Suppressor macrophage (primary cell): Measurements from ENCODE around the gene DNLZ.
A peak's percentile ranks its signal among the peaks of the same experiment; 100 is the strongest.
"Not testable (repeated sequence)": the region's sequence is repeated elsewhere in the genome, so short reads cannot be mapped to it uniquely, and the experiment has no call there.

Experiments used
- DNase-seq, 4 experiments: peaks; one replicate each; pipeline ENCODE4 v3.0.0-alpha.2; 2020 to 2022
- total RNA-seq, 17 experiments: gene quantifications; one replicate each; lab custom pipeline; 2026; ENCODE audit warnings: mixed read lengths in 6 of 17, inconsistent platforms in 3 of 17; lab: John Stamatoyannopoulos, UW

DNLZ gene
- total RNA-seq: 0.08 to 3.0 (median 0.44) reads per million in 17 experiments

DNA sequence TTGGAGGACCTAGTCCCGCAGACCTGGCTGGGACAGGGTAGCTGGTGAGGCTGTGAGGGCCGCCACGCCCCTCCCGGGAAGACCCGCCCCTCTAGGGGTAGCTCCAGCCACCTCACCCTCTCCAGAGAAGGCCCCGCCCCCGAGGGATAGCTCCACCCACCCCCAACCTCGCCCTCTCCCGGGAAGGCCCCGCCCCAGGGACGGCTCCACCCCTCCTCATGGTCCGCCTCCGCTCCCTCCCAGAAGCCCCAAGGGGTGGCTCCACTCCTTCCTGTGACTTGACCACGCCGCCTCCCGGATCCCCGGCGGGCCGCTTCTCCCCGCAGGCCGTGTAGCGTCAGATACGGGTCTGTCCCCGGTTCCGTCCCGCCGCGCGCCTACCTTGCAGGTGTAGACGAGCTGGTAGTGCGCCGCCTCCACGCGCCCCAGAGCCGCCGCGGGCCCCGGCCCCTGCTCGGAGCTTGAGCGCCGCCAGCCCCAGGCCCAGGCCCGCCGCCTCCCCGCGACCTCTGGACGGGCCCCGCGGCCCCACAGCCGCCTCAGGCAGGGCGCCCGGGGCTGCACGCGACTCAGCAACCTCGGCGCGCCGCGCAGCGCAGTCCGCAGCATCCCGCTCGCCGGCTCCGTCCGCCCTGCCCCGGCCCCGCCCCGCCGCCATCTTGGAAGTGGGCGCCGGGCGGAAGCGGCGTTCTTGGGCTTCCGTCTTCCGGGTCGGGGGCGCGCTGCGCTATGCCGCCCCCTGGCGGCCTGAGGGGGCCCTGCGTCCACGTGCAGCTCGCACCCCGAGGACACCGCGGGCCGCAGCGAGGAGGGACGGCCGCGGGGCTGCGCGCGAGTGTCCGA is at the start of gene DNLZ:
TSS of gene DNLZ (minus strand) at position 639 of the 843 bp plus-strand sequence. CDS start at position 609, 30 bp downstream.
- DNase-seq: peak; percentile 96 to 99 (median 98)

GRCh38 chr9:136412962-136413361 is 49.4 kb upstream of the DNLZ start:
- DNase-seq: no peak

DNA sequence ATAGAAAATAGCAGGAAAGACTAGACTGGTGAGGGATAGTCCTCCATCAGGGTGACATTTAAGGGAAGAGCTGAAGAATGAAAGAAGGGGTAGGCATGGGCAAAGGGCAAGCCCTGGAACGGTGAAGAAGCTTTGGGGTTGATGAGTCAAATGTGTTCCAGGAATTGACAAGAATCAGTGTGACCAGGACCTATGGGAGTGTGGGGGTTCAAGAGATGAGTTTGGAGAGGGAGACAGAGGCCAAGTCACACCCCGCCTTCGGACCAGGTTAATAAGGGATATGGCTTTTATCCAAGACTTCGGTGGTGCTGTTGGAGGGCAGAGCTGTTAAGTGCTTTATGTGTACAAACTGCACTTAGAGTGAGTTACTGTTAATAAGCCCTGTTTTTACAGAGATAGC is 47.8 kb upstream of the DNLZ start:
- no peak for DNase-seq

GRCh38 chr9:136410500-136411287 is 47.1 kb upstream of the DNLZ start, which contains the start of the genes ENTR1 and PMPCA:
TSS of gene ENTR1 (minus strand) at chr9:136410614. CDS start at chr9:136410397, 217 bp downstream.
TSS of gene PMPCA (plus strand) at chr9:136410658. CDS start at chr9:136410669, 11 bp downstream.
- peak; percentile 97 to 98 (median 98) for DNase-seq

DNA sequence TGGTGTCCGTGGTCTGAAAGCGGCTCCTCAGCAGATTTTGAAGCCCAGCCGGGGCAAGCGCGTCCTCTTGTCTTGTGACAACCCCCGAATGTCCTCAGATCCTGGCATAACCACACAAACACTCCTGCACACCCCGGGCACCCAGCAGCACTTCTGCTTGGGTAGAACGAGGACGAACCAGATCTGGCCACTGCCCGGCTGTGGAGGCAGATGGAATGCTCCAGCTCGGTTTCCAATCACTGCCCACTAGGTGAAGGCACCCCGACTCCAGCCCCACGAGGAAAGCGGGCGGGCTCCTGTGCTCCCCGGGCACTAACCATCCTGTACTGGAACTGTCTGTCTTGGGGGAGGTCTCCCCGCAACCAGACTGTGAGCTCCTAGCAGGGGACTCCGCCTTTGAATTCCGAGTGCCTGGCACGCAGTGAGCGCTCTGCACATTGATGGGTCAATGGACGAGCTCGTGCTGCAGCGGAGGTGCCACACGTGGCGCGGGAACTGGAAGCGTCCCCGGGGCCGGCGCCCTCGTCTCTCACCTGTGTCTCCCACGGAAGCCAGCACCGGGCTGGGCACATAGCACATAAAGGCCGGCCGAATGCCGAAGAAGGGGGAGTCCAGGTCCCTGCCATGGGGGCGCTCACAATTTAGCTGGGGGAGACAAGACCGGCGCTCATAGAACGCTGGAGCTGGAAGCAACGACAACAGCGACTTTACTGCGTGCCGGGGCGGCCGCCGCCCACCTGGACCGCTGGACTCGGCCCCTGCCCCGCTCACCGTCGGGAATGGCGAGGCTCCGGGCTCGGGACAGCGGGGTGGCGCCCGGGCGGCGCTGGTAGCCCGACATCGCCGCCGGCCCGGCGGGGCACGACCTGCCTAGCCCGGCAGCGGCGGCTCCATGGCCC is 46.3 kb upstream of the DNLZ start:
- peak; percentile 69 to 89 (median 82) for DNase-seq

DNA sequence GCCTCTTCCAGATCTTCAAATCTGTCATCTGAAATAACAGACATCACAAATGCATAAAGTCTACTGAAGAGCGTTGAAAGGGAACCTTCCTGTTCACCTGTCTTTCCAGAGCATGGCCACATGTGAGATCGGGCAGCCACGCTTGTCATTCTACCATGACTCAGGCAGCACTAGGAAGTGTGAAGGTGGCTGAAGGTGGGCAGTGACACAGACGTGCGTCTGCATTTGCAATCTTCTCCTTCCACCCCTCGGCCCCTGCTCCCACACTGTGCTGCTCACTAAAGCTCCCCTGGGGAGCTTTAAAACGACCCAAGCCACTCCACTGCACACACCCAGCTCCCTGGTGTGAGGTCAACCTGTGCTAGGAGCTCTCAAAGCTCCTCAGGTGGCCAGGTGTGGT is 44.4 kb upstream of the DNLZ start:
- DNase-seq: no peak

DNA sequence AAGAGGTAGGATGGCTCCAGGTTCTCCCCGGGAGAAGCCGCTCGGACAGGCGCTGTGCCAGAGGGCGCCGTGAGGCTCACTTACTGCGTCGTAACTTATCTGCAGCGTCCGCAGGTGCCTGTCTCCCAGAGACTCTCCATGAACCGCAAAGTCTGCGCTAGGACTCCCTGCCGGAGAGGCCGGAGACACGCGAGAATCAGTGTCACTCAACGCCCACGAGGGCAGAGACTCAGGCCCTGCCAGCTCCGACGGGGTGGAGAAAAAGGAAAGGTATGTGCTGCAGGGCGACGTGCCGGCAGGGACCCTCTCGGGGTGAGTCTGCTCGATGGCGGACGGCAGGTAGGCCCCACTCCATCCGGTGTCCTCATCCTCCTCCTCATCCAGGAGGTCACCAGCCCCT is 43.5 kb upstream of the DNLZ start:
- DNase-seq: not testable (repeated sequence)

DNA sequence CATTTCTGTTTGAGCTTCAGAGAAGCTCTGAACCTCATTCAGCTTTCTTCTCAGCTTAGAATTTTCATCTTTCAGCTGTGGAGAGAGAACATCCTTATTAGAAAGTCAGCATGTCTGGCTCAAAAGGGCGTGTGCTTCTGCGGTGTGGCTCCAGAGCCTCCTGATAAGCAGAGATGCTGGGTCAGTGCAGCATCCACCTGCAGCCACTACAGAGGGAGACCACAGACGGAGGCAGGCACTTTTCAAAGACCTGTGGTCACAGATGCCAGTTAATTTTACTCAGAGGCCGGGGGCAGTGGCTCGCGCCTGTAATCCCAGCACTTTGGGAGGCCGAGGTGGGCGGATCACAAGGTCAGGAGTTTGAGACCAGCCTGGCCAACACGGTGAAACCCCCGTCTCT is 42.4 kb upstream of the DNLZ start:
- DNase-seq: not testable (repeated sequence)

- DNase-seq: no peak
Observed at GRCh38 chr9:136405481-136405880, 41.9 kb upstream of the DNLZ start.

- DNase-seq: no peak
Observed at GRCh38 chr9:136404801-136405136, 41.2 kb upstream of the DNLZ start.

GRCh38 chr9:136403915-136404800 is 40.6 kb upstream of the DNLZ start:
- DNase-seq: no peak

- no peak for DNase-seq
Observed at GRCh38 chr9:136403538-136403914, 40.0 kb upstream of the DNLZ start.

- DNase-seq: no peak
Observed at GRCh38 chr9:136402067-136402466, 38.5 kb upstream of the DNLZ start.

DNA sequence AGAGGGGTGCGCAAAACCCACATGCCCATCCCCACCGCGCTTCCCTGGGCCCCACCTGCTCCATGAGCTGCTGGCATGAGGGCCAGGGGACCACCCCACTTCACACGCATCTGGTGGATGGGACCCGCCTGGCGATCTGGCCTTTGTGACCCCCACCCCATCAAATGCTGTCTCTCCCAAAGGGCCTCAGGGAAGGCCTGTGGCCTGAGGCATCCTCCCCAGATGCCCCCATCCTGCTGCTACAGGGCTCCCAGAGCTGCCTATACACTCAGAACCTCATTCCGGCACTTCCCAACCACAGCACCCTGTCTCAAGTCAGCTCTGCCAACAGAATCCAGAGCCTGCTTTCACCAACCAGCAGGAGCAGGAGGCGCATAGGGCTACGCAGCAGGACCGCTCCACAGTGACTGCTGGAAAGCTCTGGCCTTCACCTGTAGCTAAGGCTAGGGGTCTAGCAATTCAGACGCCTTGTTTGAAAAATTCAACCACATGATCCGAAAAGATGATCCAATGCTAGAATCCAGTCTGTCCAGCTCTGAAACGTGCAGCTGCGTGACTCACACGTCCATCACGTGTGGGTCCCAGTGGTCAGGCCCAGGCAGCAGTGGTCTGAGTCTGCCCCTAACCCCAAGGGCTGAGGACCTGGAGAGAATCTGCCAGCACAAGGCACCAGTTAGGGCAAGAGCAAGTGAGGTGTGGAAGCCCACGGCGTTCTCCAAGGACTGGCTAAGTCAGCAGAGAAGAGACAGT is 37.8 kb upstream of the DNLZ start:
- DNase-seq: no peak

DNA sequence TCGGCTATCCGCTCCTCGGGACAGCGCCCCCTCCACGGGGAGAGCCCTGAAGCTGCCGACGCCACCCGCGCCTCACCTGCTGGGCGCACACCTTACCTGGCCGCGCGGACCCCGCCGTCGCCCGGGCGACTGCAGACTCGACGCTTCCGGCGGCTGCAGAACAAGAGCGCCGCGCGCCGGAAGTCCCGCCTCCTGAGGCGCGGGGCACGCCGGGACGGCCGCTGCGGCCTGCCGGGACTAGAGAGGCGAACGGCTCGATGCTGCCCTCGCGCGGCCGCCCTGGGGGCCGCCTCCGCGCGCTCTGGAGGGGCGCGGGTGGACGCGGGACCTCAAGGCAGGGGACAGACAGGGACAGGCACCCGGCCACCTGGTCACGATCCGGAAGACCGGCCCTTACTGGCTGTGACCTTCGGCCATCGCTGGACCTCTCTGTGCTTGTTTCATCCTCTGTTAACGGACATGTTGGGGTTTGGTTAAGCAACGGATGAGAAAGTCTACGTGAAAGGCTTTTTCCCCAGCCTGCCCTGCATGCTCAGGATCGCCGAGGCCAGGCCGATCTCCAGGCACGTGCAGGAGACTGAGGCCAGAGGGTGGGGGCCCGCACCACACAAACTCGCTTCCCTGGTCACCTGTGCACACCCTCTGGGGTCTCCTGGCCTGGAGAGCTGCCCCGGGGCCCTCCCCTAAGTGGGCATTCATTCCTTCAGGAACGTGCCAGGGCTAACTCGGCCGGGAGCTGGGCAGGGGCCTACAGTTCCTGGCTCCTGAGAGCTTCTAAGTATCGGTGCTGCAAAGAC is 36.7 kb upstream of the DNLZ start, which contains the start of gene SNAPC4:
TSS of gene SNAPC4 (minus strand) at position 133 of the 797 bp plus-strand sequence. CDS start 1,742 bp downstream, outside the sequence.
- peak; percentile 94 to 97 (median 96) for DNase-seq

DNA sequence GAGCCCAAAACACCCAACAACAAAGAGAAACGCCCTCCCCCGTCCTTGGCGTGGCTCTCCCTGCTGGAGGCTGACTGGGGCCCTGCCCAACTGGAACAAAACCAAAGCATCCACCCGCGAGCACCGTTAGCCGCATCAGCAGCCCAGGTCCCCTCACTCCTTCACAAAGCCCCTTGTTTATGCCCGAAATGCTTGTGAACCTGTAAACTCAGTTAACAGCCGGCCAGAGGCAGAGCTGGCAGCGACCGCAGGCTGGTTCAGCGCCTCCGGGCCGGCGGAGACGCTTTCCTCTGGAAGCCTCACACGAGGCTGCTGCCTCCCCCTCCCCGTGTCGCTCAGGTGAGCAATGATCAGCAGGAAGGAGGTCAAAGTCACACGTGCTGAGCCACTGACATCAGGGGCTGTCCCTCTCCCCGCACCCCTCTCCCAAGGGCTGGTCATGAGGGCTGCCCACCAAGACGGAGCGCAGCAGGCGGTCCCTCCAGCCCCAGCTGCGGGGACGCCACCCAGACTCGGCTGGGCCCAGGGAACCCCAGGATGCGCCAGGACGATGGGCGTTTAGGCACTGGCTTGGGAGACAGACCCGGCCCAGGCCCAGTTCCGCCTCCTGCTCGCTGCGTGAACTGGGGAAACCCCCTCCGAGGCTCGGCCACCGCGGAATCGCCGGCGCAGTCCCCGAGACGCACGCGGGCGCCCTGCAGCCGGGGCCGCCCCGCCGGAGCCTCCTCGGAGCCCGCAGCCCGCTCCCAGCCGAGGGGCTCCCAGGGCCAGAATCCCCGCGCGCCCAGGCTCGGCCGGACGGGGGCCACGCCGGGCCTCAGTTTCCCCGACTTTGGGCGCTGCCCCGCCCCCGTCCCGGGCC is 35.9 kb upstream of the DNLZ start:
- DNase-seq: peak; percentile 34 to 73 (median 56)

DNA sequence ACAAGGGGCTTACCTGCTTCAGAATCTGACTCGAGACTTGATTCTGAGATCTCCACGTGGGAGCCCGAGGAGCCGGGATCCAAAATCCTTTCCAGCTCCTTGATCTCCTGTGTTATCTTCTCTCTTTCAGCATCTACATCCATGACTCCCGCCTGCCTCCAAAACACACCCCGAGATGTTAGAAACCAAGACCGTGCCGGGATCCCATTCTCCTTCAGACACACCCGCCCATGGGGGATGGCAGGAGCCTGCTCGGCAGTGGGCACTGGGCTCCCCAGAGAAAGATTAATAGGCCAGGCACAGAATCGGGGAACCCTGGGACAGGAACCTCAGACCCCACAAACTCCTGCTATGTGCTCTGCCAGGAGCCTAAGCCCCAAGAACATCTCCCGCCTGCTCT is 34.7 kb upstream of the DNLZ start:
- DNase-seq: no peak

DNA sequence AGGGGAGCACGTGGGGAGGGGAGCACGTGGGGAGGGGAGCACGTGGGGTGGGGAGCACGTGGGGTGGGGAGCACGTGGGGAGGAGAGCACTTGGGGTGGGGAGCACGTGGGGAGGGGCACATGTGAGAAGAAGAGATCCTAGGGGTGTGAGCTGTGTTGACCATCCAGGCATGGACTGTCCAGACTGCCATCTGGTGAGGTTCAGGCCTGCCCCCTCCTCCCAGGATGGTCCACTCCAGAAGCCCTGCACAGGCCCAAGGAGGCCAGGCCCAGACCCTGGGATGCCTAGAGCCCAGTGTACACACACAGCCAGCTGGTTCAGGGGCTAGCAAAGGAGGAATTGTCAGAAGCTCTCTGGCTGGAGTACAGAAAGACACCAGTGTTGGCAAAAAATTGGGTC is 34.1 kb upstream of the DNLZ start:
- no peak for DNase-seq

DNA sequence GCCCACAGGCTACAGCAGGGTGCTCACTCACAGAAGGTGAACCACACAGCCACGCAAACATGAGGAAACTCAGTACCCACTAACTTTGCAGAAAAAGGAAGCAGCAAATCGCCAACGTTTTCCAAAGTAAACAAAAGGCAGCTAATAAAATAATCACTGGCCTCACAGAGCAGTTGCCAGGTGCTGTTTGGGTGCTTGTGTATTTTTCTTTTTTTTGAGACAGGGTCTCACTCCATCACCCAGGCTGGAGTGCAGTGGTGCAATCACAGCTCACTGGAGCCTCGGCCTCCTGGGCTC is 32.6 kb upstream of the DNLZ start:
- no peak for DNase-seq
